Ishikawa (cell line): Measurements from ENCODE around the gene SHF.

Source experiments
- CEBPB ChIP-seq: IDR thresholded peaks from 2 replicates; pipeline ENCODE4 v1.6.1; 2012
- CREB1 ChIP-seq: IDR thresholded peaks from 2 replicates; pipeline ENCODE4 v1.6.1; 2012; ENCODE audit warnings: low read depth
- EGR1 ChIP-seq: IDR thresholded peaks from 2 replicates; pipeline ENCODE4 v1.6.1; 2012
- EP300 ChIP-seq: IDR thresholded peaks from 2 replicates; pipeline ENCODE4 v1.6.1; 2012; ENCODE audit warnings: borderline replicate concordance
- FOXM1 ChIP-seq: IDR thresholded peaks from 2 replicates; pipeline ENCODE4 v1.6.1; 2012; ENCODE audit warnings: low read depth, borderline replicate concordance
- RAD21 ChIP-seq: IDR thresholded peaks from 2 replicates; pipeline ENCODE4 v1.6.1; 2012; ENCODE audit warnings: low read depth
- REST ChIP-seq: IDR thresholded peaks from 2 replicates; pipeline ENCODE4 v1.6.1; 2012; ENCODE audit warnings: low read depth, mild to moderate bottlenecking
- TAF1 ChIP-seq: IDR thresholded peaks from 2 replicates; pipeline ENCODE4 v1.6.1; 2012; ENCODE audit warnings: low read depth, mild to moderate bottlenecking
- TCF12 ChIP-seq: IDR thresholded peaks from 2 replicates; pipeline ENCODE4 v1.6.1; 2012; ENCODE audit warnings: low read depth
- USF1 ChIP-seq: IDR thresholded peaks from 2 replicates; pipeline ENCODE4 v1.6.1; 2012
- YY1 ChIP-seq: IDR thresholded peaks from 2 replicates; pipeline ENCODE4 v1.6.1; 2012; ENCODE audit warnings: low read depth
- ZBTB7A ChIP-seq: IDR thresholded peaks from 2 replicates; pipeline ENCODE4 v1.6.1; 2012; ENCODE audit warnings: low read depth

- TF ChIP-seq TCF12 (no peak), YY1 (no peak), EGR1 (no peak), CEBPB (no peak), USF1 (no peak), RAD21 (no peak), TAF1 (no peak), CREB1 (no peak), ZBTB7A (no peak), REST (no peak), FOXM1 (no peak), EP300 (no peak)
These were observed 13.7 kb downstream of the SHF start for GRCh38 chr15:45174069-45174468.
